Activated effector memory CD4-positive, alpha-beta T cell treated with anti-CD3 and anti-CD28 coated beads, Interleukin-2, amount 50 U/mL, for 16 hours (primary cell): Measurements from ENCODE around the gene RHOB.
"Not testable (repeated sequence)": the region's sequence is repeated elsewhere in the genome, so short reads cannot be mapped to it uniquely, and the experiment has no call there.

ENCODE experiments used
- DNase-seq: peaks from one replicate; pipeline ENCODE4 v3.0.0-alpha.2; 2020

RHOB gene

GRCh38 chr2:20455076-20455587, 8.3 kb downstream of the RHOB start:
- peak; percentile 25 for DNase-seq

- no peak for DNase-seq
Observed at GRCh38 chr2:20456116-20456571, 9.3 kb downstream of the RHOB start.

GRCh38 chr2:20456636-20457426, 10.0 kb downstream of the RHOB start:
- no peak for DNase-seq

GRCh38 chr2:20457661-20458630, 11.1 kb downstream of the RHOB start:
- no peak for DNase-seq

- DNase-seq: not testable (repeated sequence)
Observed at GRCh38 chr2:20458737-20459484, 12.0 kb downstream of the RHOB start.

- DNase-seq: no peak
Observed at GRCh38 chr2:20465716-20466394, 19.0 kb downstream of the RHOB start.

- DNase-seq: no peak
Observed at GRCh38 chr2:20467789-20468548, 21.1 kb downstream of the RHOB start.

GRCh38 chr2:20468549-20469500, 22.0 kb downstream of the RHOB start:
- peak; percentile 50 for DNase-seq

GRCh38 chr2:20469595-20469994, 22.7 kb downstream of the RHOB start:
- DNase-seq: peak; percentile 47

GRCh38 chr2:20470211-20470610, 23.3 kb downstream of the RHOB start:
- DNase-seq: peak; percentile 25

GRCh38 chr2:20471148-20471547, 24.3 kb downstream of the RHOB start:
- no peak for DNase-seq

GRCh38 chr2:20471902-20472559, 25.2 kb downstream of the RHOB start:
- no peak for DNase-seq

- no peak for DNase-seq
Observed at GRCh38 chr2:20472569-20472968, 25.7 kb downstream of the RHOB start.

- peak; percentile 48 for DNase-seq
Observed at GRCh38 chr2:20473128-20473527, 26.3 kb downstream of the RHOB start.

- DNase-seq: no peak
Observed at GRCh38 chr2:20474757-20475566, 28.1 kb downstream of the RHOB start.

- peak; percentile 36 for DNase-seq
Observed at GRCh38 chr2:20475567-20475952, 28.7 kb downstream of the RHOB start.

- no peak for DNase-seq
Observed at GRCh38 chr2:20476481-20476880, 29.6 kb downstream of the RHOB start.

- peak; percentile 27 for DNase-seq
Observed at GRCh38 chr2:20476950-20477349, 30.1 kb downstream of the RHOB start.

- peak; percentile 31 for DNase-seq
Observed at GRCh38 chr2:20478961-20479360, 32.1 kb downstream of the RHOB start.
